ELF-1 (cell line): Measurements from ENCODE around the gene CYP3A4.
"Not testable (repeated sequence)": the region's sequence is repeated elsewhere in the genome, so short reads cannot be mapped to it uniquely, and the experiment has no call there.

Source experiments
- DNase-seq: peaks from one replicate; pipeline ENCODE4 v3.0.0-alpha.2; 2016; ENCODE audit warnings: low read depth, low spot score

Gene CYP3A4

GRCh38 chr7:99784007-99784406 is at the start of gene CYP3A4:
Gene CYP3A4, minus strand, starts transcription at chr7:99784184. Its CDS starts 103 bp downstream, at chr7:99784081.
- DNase-seq: no peak

GRCh38 chr7:99833289-99833877 is 49.4 kb upstream of the CYP3A4 start:
- no peak for DNase-seq

DNA sequence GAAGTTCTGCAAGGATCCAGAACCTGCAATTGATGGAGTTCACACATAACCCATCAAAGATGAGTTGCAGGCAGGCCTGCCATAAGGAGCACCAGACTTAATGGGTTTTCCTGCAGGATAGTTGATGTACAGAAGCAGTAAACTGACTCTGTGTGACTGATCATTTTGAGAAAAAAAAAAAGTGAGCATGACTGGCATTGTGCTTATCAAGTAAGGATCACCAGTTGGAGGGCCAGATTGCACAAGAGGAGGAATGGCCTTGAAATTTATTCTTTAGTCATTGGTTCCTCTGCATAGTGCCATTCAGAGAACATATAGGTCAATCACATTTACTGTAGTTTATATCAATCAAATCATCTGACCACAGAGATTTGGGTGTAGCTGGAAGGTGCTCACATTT is 47.6 kb upstream of the CYP3A4 start:
- DNase-seq: no peak

- DNase-seq: no peak
These were observed 45.7 kb upstream of the CYP3A4 start for GRCh38 chr7:99829524-99830160.

GRCh38 chr7:99828811-99829210 is 44.8 kb upstream of the CYP3A4 start:
- no peak for DNase-seq

GRCh38 chr7:99827040-99827778 is 43.2 kb upstream of the CYP3A4 start:
- DNase-seq: no peak

GRCh38 chr7:99825873-99826272 is 41.9 kb upstream of the CYP3A4 start:
- DNase-seq: no peak

DNA sequence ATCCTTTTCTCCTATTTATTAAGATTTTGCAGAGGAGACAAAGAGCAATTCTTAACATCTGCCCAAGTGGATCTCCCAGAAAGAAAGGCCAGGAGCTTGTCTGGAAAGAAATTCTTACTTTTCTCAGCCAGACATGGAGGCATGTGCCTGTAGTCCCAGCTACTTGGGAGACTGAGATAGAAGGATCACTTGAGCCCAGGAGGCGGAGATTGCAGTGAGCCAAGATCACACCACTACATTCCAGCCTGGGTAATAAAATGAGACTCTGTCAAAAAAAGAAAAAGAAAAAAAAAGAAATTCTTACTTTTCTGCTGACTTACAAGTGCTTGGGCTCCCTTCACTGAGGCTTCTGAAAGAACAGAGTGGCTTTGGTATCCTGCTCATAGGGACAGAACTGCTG is 41.5 kb upstream of the CYP3A4 start:
- DNase-seq: no peak

GRCh38 chr7:99824091-99824490 is 40.1 kb upstream of the CYP3A4 start:
- no peak for DNase-seq

DNA sequence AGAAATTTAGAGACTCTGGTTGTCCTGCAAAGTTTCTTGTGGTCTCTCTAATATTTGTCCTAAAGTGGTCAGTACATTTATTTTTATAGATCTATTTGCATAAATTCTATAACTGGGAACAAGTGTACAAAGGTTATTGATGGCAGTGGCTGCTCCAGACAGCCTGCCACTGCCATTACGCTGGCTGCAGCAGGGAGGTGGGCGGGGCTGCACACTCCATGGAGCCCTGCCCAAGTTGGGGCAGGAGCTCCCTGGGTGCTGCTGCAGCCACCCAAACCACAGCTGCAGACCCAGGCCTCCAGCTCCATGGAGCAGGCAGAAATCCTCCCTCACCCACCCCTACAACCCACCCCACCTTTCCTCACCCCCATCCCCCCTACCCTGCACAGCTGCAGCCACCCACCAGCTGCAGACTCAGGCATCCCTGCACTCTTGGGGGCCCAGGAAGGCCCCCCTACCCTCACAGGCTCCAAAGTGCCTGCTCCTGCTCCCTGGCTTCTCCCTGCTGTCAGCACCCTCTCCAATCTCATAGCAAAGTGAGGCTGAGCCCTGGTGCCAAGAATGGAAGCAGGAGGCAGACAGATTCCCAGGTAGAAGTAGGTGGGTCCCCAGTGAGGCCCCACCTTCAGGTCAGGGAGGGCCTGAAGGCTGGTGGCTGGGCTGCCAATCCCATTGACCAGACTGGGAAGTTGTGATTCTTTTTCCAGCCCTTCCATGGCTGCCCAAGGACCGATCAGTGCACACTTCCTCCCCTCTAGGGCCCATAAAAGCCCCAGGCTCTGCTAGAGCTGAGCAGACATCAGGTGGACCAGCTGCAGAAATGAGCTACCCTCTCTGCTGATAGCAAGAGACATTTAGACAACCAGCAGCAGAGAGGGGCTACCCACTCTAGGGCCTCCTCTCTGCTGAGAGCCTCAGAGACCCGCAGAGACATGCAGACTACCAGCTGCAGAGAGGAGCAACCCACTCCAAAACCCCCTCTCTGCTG is 39.0 kb upstream of the CYP3A4 start:
- no peak for DNase-seq

DNA sequence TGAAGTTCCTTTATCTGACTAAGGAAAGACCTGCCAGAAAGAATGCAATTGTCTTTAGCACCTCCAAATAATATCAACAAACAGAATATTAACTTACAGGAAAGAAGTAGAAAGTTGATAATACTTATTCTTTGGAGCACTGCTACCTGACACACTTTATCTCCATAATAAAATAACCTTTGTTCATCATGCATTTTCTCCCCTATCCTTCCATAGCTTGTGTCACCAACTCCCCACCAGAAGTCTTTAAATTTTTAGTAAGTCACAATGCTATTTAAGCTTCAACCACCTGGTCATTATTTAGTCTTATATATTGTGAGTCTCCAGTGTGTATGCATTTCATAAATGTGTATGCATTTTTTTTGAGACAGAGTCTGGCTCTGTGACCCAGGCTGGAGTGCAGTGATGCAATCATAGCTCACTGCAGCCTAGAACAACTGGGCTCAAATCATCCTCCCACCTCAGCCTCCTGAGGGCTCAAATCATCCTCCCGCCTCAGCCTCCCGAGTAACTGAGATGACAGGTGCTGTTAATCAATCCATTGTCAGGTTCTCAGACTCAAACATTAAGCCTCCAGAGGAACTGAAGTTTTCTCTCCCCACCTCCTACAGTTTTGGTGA is 36.5 kb upstream of the CYP3A4 start:
- no peak for DNase-seq

DNA sequence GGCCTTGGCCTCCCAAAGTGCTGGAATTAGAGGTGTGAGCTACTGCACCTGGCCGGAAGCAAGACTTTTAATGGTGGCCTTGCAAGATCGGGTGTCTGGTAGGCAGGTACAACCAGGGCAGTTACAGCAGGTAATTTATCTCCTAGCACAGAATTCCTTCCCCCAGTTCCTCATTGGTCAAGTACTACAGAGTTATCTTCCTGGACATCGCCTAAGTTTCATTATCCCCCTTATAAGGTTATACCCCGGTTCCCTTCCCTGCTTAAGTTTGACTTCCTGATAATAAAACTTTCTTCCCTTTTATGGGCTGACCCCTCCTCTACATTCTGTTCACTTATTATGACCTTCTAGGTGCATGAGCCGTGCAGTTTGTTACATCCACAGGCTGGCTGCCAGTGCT is 24.8 kb upstream of the CYP3A4 start:
- DNase-seq: no peak

GRCh38 chr7:99806839-99807478 is 23.0 kb upstream of the CYP3A4 start:
- DNase-seq: no peak

GRCh38 chr7:99805641-99806040 is 21.7 kb upstream of the CYP3A4 start:
- DNase-seq: no peak

DNA sequence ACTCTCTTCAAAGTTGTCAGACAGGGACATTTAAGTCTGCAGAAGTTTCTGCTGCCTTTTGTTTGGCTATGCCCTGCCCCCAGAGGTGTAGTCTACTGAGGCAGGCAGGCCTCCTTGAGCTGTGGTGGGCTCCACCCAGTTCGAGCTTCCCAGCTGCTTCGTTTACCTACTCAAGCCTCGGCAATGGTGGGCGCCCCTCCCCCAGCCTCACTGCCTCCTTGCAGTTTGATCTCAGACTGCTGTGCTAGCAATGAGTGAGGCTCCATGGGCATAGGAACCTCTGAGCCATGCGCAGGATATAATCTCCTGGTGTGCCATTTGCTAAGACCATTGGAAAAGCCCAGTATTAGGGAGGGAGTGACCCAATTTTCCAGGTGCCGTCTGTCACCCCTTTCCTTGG is 19.1 kb upstream of the CYP3A4 start:
- DNase-seq: not testable (repeated sequence)

GRCh38 chr7:99801407-99801806 is 17.4 kb upstream of the CYP3A4 start:
- not testable (repeated sequence) for DNase-seq

- no peak for DNase-seq
These were observed 15.0 kb upstream of the CYP3A4 start for GRCh38 chr7:99798972-99799371.

DNA sequence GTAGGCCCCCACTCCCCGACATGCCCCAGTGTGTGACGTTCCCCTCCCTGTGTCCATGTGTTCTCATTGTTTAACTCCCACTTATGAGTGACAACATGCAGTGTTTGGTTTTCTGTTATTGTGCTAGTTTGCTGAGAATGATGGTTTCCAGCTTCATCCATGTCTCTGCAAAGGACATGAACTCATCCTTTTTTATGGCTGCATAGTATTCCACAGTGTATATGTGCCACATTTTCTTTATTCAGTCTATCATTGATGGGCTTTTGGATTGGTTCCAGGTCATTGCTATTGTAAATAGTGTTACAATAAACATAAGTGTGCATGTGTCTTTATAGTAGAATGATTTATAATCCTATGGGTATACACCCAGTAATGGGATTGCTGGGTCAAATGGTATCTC is 11.9 kb upstream of the CYP3A4 start:
- DNase-seq: not testable (repeated sequence)

DNA sequence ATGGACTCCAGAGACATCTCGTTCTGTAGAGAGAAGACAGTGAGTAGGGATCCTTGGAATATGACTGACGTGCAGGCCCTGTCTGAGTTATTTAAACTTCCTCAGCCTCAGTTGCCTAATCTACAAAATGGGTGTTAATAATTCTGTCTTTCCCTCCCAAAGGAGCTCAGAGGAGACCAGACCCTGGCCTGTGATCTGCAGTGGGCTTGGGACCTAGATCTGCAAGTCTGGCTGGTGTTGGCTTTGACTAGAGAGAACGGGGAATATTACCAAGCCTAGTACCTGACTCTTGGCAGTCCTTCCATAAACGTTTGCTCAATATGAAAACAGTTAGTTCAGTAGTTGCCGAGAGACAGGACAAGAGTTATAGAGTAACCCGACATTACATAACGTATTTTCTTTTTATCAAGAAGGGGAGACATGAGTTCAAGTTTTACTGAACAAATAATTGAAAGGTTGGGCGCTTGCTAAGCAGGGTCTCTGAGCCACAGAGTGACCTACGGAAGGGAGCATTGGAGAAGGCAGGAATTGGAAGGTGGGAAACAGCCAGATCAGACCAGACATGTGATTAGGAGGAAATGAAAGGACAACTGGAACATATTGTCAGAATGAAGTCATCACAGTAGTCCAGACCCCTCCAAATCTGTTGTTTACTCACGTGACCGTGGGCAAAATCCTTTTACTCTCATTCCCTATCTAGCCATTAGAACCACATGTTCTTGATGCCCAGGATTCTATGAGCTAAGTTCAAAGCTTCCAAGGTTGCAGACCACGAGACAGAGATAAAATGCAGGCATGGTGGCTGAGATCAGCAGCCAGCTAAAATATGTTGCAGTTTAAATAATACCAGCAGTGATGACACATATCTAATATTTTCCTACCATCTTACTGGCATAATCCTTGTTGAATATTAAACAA is 10.9 kb upstream of the CYP3A4 start:
- peak; percentile 7 for DNase-seq

- no peak for DNase-seq
These were observed 9.5 kb upstream of the CYP3A4 start for GRCh38 chr7:99793443-99793842.
